HepG2 (cell line): ENCODE measurements around the gene C1S. TPM values are rescaled to one million over a fixed set of nuclear protein-coding genes. Genes with fewer than 3 reads are reported as not detected.
A peak's percentile ranks its signal among the peaks of the same experiment; 100 is the strongest.

ENCODE experiments used
- EHMT2 ChIP-seq: fragments of 200-600 bp; sonication (generic); IDR thresholded peaks from 2 replicates; pipeline ENCODE4 v1.7.0; 2017; ENCODE audit warnings: antibody characterized with exemption, low read depth, low read length, borderline replicate concordance
- FOXP4 ChIP-seq: sonication (generic); formaldehyde crosslinking; IDR thresholded peaks from 2 replicates; pipeline ENCODE4 v1.4.0; 2020; ENCODE audit warnings: missing genetic modification reagents
- GPN1 ChIP-seq: sonication (generic); formaldehyde crosslinking; IDR thresholded peaks from 2 replicates; pipeline ENCODE4 v1.5.1; 2020; ENCODE audit warnings: missing genetic modification reagents, borderline replicate concordance
- HDAC6 ChIP-seq: fragments of 200-600 bp; sonication (generic); IDR thresholded peaks from 2 replicates; pipeline ENCODE4 v1.7.0; 2017; ENCODE audit warnings: mild to moderate bottlenecking, antibody characterized with exemption, low read length, low read depth
- HMGXB4 ChIP-seq, 2 experiments: sonication (generic) in 1 of 2; formaldehyde crosslinking in 1 of 2; IDR thresholded peaks; 2 replicates each; pipeline versions ENCODE4 v1.4.0 to v1.6.1; 2018 to 2020; ENCODE audit warnings: missing genetic modification reagents in 2 of 2, borderline replicate concordance in 1 of 2, low read depth in 1 of 2, mild to moderate bottlenecking in 1 of 2, missing biosample characterization in 1 of 2
- NR1H2 ChIP-seq: sonication (generic); formaldehyde crosslinking; IDR thresholded peaks from 2 replicates; pipeline ENCODE4 v1.8.1; 2022; ENCODE audit warnings: low read depth, missing genetic modification reagents, borderline replicate concordance
- PPARG ChIP-seq: conservative IDR thresholded peaks from 2 replicates; pipeline ENCODE4 v1.6.1; 2016; ENCODE audit warnings: missing biosample characterization, missing genetic modification reagents
- RXRA ChIP-seq: sonication (generic); formaldehyde crosslinking; IDR thresholded peaks from 2 replicates; pipeline ENCODE4 v1.5.1; 2020; ENCODE audit warnings: missing genetic modification reagents
- ZNF362 ChIP-seq: sonication (generic); formaldehyde crosslinking; IDR thresholded peaks from 2 replicates; pipeline ENCODE4 v1.4.0; 2020; ENCODE audit warnings: missing genetic modification reagents, mild to moderate bottlenecking, borderline replicate concordance
- ZNF724P ChIP-seq: sonication (generic); formaldehyde crosslinking; IDR thresholded peaks from 2 replicates; pipeline ENCODE4 v1.8.0; 2022; ENCODE audit warnings: missing genetic modification reagents, borderline replicate concordance
- polyA plus RNA-seq, 8 experiments: library from polyadenylated mRNA; depleted of rRNA in 3 of 8; stranded (reverse) in 7 of 8; unstranded in 1 of 8; fragments of >200 nt; fragmentation: Illumina TruSeq in 4 of 8; extraction: Trizol in 4 of 8; gene quantifications; 2 replicates each; pipeline versions ENCODE4 v1.2.1 to v1.2.3, GENCODE V29; 2011 to 2016; ENCODE audit warnings: low read depth in 4 of 8, missing spikeins in 1 of 8, mixed read lengths in 1 of 8; ENCODE audit not compliant: insufficient read depth in 1 of 8
- total RNA-seq, 5 experiments: library from RNA; depleted of rRNA; stranded (reverse); fragments of >200 nt; fragmentation: Illumina TruSeq; extraction: Trizol; gene quantifications; 2 replicates each; pipeline ENCODE4 v1.2.3, GENCODE V29; 2016; ENCODE audit warnings: low read depth in 1 of 5
- TF ChIP-seq, protein P1 (sequence below): sonication (generic); formaldehyde crosslinking; IDR thresholded peaks from 2 replicates; pipeline ENCODE4 v1.4.0; 2020; ENCODE audit warnings: mild to moderate bottlenecking, missing genetic modification reagents
- TF ChIP-seq, protein P2 (sequence below): sonication (generic); formaldehyde crosslinking; IDR thresholded peaks from 2 replicates; pipeline ENCODE4 v1.4.0; 2020; ENCODE audit warnings: low read depth, mild to moderate bottlenecking, missing genetic modification reagents

C1S gene
- total and polyA plus RNA-seq, 2 of the 13 experiments (the other 11 are each of a cell fraction or from before 2014, with no cell fraction given): 14.5 to 18.2 TPM

DNA sequence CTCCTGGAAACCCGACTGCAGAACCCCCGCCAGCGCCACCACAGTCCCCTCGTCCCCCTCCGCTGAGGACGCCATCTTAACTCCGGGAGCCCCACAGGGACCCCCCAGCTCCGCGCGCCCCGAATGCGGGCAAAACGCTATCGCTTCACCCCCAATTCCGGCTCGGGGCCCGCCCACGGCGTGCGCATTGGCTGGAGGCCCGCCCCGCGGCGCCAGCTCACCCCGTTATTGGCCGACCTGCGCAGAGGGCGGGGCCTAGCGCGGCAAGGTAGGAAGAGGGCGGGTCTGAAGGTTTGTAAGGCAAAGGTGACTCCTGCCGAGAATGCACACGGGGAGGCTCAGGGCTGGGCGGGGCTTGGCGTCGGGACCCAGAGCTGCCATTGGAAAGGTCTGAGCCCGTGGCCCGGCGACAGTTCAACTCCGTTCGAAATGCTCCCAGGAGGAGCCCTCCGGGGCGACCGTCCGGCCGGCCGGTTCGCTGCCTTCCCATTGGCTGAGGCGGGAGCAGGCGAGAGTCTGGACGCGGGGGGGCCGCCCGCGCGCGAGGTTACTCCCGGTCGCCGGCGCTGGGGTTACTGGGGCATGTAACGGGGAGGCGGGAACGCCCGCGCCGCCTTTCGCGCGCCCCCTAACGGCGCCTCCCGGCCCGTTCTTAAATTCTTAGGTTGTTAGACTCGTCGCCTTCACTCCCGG is 42.0 kb upstream of the C1S start, which contains the start of gene LPCAT3 (continued):
- TF ChIP-seq, protein P1, sequence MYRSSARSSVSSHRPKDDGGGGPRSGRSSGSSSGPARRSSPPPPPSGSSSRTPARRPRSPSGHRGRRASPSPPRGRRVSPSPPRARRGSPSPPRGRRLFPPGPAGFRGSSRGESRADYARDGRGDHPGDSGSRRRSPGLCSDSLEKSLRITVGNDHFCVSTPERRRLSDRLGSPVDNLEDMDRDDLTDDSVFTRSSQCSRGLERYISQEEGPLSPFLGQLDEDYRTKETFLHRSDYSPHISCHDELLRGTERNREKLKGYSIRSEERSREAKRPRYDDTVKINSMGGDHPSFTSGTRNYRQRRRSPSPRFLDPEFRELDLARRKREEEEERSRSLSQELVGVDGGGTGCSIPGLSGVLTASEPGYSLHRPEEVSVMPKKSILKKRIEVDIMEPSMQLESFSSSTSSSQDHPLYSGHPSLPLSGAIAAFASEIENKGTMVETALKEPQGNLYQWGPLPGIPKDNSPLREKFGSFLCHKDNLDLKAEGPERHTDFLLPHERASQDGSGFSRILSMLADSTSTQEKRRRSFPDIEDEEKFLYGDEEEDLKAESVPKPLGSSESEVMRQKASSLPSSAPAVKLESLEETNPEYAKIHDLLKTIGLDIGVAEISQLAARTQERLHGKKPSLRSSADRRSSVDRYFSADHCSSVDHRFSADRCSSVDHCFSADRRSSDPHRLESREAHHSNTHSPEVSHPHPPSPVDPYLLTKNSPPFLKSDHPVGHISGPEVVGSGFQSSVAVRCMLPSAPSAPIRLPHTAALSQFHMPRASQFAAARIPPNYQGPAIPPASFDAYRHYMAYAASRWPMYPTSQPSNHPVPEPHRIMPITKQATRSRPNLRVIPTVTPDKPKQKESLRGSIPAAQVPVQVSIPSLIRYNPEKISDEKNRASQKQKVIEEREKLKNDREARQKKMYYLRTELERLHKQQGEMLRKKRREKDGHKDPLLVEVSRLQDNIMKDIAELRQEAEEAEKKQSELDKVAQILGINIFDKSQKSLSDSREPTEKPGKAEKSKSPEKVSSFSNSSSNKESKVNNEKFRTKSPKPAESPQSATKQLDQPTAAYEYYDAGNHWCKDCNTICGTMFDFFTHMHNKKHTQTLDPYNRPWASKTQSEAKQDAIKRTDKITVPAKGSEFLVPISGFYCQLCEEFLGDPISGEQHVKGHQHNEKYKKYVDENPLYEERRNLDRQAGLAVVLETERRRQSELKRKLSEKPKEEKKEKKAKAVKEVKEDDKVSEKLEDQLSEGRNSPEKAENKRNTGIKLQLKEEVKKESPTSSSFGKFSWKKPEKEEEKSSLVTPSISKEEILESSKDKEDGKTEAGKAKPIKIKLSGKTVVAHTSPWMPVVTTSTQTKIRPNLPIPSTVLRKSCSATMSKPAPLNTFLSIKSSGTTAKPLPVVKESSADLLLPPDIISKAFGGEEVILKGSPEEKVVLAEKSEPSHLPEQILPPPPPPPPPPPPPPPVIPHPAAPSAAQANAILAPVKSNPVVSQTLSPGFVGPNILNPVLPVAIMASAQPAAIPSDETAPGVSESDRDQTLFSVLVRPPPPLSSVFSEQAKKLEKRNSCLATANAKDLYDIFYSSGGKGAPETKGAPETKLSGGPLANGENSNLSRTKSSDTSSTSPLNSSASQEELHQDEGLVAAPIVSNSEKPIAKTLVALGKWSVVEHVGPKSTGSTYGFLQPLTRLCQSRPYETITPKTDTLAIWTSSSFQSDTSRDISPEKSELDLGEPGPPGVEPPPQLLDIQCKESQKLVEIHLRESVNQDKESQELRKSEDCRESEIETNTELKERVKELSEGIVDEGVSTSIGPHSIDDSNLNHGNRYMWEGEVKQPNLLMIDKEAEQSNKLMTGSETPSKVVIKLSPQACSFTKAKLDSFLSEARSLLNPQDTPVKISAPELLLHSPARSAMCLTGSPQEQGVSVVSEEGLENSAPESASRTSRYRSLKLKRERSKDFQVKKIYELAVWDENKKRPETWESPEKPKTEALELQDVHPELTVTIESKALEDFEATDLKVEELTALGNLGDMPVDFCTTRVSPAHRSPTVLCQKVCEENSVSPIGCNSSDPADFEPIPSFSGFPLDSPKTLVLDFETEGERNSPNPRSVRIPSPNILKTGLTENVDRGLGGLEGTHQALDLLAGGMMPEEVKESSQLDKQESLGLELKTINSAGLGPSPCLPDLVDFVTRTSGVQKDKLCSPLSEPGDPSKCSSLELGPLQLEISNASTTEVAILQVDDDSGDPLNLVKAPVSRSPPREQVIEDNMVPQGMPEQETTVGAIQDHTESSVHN (CRISPR knock-in tag): no peak
- TF ChIP-seq ZNF362 (CRISPR knock-in tag) (0 out of 2 replicates have a peak, but pooled peaks have one; percentile 20), HMGXB4 (CRISPR knock-in tag; IDR thresholded peaks at IDR 0.05; ENCODE audit: borderline replicate concordance in 1 of 2, low read depth in 1 of 2) (peak; percentile 65 to 71), NR1H2 (CRISPR knock-in tag) (peak; percentile 100), FOXP4 (CRISPR knock-in tag) (0 out of 2 replicates have a peak, but pooled peaks have one; percentile 10), EHMT2 (no peak), RXRA (CRISPR knock-in tag) (peak; percentile 100), ZNF724P (CRISPR knock-in tag) (no peak), PPARG (CRISPR knock-in tag) (peak; percentile 99), HDAC6 (no peak), GPN1 (CRISPR knock-in tag) (no peak)
- TF ChIP-seq, protein P2, sequence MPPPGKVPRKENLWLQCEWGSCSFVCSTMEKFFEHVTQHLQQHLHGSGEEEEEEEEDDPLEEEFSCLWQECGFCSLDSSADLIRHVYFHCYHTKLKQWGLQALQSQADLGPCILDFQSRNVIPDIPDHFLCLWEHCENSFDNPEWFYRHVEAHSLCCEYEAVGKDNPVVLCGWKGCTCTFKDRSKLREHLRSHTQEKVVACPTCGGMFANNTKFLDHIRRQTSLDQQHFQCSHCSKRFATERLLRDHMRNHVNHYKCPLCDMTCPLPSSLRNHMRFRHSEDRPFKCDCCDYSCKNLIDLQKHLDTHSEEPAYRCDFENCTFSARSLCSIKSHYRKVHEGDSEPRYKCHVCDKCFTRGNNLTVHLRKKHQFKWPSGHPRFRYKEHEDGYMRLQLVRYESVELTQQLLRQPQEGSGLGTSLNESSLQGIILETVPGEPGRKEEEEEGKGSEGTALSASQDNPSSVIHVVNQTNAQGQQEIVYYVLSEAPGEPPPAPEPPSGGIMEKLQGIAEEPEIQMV: 0 out of 2 replicates have a peak, but pooled peaks have one; percentile 30
